ENCODE measurements around the gene RBM5.

The RBM5 gene

GRCh38 chr3:50156549-50157493 lies 68.1 kb downstream of the RBM5 start:
- no peak overlapping the region for H3K4me3 ChIP-seq (ENCODE audit: low read length)
- no peak for TF ChIP-seq ZNF274 (IDR thresholded peaks at IDR 0.05; ENCODE audit: low read depth, low read length)

- no peak overlapping the region for H3K4me3 ChIP-seq (ENCODE audit: low read length)
- no peak for TF ChIP-seq ZNF274 (IDR thresholded peaks at IDR 0.05; ENCODE audit: low read depth, low read length)
Observed at GRCh38 chr3:50157827-50158529, 69.3 kb downstream of the RBM5 start.

GRCh38 chr3:50158530-50159146 lies 69.9 kb downstream of the RBM5 start:
- no peak for TF ChIP-seq ZNF274 (IDR thresholded peaks at IDR 0.05; ENCODE audit: low read depth, low read length)
- no peak overlapping the region for H3K4me3 ChIP-seq (ENCODE audit: low read length)

- TF ChIP-seq ZNF274 (IDR thresholded peaks at IDR 0.05; ENCODE audit: low read depth, low read length) = no peak
- H3K4me3 ChIP-seq (ENCODE audit: low read length) = no peak overlapping the region
Observed at GRCh38 chr3:50160561-50160983, 71.9 kb downstream of the RBM5 start.

GRCh38 chr3:50161320-50161719 lies 72.6 kb downstream of the RBM5 start:
- H3K4me3 ChIP-seq (ENCODE audit: low read length) = no peak overlapping the region
- TF ChIP-seq ZNF274 (IDR thresholded peaks at IDR 0.05; ENCODE audit: low read depth, low read length) = no peak

- TF ChIP-seq ZNF274 (IDR thresholded peaks at IDR 0.05; ENCODE audit: low read depth, low read length) = no peak
- H3K4me3 ChIP-seq (ENCODE audit: low read length) = no peak overlapping the region
Observed at GRCh38 chr3:50162034-50162883, 73.5 kb downstream of the RBM5 start.

GRCh38 chr3:50163572-50164455 lies 75.1 kb downstream of the RBM5 start:
- no peak for TF ChIP-seq ZNF274 (IDR thresholded peaks at IDR 0.05; ENCODE audit: low read depth, low read length)
- no peak overlapping the region for H3K4me3 ChIP-seq (ENCODE audit: low read length)

- no peak for TF ChIP-seq ZNF274 (IDR thresholded peaks at IDR 0.05; ENCODE audit: low read depth, low read length)
- H3K4me3 ChIP-seq (ENCODE audit: low read length) = no peak overlapping the region
Observed at GRCh38 chr3:50164481-50164880, 75.8 kb downstream of the RBM5 start.

GRCh38 chr3:50164984-50165909 lies 76.5 kb downstream of the RBM5 start:
- TF ChIP-seq ZNF274 (IDR thresholded peaks at IDR 0.05; ENCODE audit: low read depth, low read length) = no peak
- H3K4me3 ChIP-seq (ENCODE audit: low read length) = no peak overlapping the region

- no peak overlapping the region for H3K4me3 ChIP-seq (ENCODE audit: low read length)
- no peak for TF ChIP-seq ZNF274 (IDR thresholded peaks at IDR 0.05; ENCODE audit: low read depth, low read length)
Observed at GRCh38 chr3:50165910-50166538, 77.3 kb downstream of the RBM5 start.

GRCh38 chr3:50166620-50167019 lies 77.9 kb downstream of the RBM5 start:
- TF ChIP-seq ZNF274 (IDR thresholded peaks at IDR 0.05; ENCODE audit: low read depth, low read length) = no peak
- H3K4me3 ChIP-seq (ENCODE audit: low read length) = no peak overlapping the region

Data from GM08714 (cell line).